Renal pelvis (tissue), 4 donors: ENCODE data around the gene PMEL. TPM values are rescaled to one million over a fixed set of nuclear protein-coding genes. Genes with fewer than 3 reads are reported as not detected.

ENCODE experiments used
- DNase-seq: peaks from one replicate; pipeline ENCODE4 v3.0.0-alpha.2; 2013
- polyA plus RNA-seq, 3 donors: library from polyadenylated mRNA; unstranded; fragments of 120-200 nt; gene quantifications; one replicate each; pipeline ENCODE4 v1.2.1, GENCODE V29; 2013; ENCODE audit not compliant: insufficient read length in 3 of 3

PMEL gene
- polyA plus RNA-seq, 3 donors, result 3.3 to 5.2 (median 3.6) TPM

DNA sequence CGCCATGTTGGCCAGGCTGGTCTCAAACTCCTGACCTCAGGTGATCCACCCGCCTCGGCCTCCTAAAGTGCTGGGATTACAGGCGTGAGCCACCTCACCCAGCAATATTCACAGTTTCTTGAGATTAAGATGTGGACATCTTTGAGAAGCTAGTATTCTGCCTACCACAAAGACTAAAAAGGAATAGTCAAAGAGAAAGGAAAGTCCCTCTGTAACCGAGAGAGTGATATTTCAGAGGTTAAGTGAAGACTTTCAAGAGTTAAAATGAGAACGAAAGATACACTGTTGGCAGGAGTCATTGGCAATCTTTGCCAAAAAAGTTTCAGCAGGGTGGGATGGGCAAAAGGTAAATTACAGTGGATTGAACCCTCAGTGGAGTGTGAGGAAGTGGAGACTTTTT lies 19.3 kb downstream of the PMEL start:
- no peak for DNase-seq

DNA sequence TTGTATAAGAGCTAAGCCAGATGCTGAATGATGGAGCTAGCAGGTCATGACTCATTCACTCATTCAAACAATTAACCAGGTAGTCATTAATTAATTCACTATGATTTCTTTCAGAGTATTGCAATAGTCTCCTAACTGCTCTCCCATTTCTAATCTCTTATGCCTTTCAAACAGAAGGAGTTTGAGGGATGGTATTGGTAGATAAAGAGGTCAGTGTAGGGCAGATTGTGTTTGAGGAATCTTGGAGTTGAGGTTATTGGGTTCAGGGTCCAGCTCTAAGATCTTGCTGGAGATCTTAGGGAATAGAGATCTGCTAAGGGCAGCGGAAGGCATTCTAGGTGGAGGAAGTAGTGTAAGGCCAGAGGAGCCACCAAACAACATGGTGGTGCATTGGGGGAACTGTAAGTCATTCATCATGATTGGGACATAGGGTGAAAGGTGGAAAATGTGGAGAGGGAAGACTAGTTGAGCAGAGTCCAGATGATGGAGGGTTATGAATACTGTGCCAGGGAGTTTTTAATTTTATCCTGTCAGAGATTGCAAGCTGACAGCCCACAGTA lies 23.2 kb downstream of the PMEL start:
- no peak for DNase-seq

DNA sequence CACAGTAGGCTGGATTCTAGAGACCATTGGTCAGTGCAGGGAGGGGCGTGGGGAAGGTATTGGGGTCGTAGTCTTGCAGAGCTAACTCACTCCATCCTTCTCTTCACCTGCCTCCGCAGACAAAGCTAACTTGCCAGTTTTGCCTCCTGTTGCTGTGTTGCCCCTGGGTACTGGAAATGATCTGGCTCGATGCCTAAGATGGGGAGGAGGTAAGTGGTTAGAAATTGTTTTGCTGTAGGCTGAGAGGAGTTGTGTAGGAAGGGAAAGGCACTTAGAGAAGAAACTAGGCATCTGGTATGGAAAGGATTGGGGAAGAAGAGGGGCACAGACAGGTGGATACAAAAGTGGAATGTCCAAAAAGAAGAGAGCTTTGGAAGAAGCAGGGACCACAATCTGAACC lies 23.8 kb downstream of the PMEL start:
- no peak for DNase-seq

DNA sequence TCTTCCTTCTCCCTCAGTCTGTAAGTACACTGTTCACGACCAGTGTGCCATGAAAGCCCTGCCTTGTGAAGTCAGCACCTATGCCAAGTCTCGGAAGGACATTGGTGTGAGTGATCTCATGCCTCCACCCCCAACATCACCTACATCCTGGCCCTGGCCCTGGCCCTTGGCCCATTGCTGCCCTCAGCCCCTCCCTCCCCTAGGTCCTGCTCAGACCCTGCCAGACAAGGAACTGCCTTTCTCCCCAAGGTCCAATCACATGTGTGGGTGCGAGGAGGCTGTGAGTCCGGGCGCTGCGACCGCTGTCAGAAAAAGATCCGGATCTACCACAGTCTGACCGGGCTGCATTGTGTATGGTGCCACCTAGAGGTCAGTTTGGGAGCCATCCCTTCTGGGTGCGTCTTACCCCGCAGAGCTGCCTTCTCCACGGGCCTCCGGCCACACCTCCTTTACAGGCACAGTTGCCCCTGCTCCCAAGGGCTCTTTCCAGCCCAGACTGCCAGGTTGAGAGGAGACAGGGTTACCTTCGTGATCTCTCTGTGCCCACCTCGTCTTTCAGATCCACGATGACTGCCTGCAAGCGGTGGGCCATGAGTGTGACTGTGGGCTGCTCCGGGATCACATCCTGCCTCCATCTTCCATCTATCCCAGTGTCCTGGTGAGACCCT lies 25.6 kb downstream of the PMEL start:
- peak; percentile 83 for DNase-seq

DNA sequence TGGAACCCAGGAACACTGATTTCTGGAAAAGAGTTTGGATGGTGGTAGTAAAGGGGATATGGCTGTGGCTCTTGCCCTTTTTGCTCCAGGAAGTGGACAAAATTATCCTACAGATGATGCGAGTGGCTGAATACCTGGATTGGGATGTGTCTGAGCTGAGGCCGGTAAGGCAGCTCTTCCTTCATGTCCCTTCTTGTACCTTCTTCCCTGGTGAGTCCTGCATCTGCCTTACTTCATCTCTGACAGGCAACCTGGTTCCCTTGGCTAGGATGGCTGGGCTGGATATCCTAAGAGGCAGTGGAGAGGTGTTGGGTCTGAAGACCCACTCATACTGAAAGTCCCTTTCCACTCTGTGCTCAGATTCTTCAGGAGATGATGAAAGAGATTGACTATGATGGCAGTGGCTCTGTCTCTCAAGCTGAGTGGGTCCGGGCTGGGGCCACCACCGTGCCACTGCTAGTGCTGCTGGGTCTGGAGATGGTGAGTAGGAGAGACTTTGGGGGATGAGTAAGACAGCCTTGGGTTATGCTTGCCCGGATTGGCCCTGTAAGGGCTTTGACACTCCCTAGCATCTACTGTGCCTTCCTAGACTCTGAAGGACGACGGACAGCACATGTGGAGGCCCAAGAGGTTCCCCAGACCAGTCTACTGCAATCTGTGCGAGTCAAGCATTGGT lies 26.9 kb downstream of the PMEL start:
- DNase-seq, result no peak

DNA sequence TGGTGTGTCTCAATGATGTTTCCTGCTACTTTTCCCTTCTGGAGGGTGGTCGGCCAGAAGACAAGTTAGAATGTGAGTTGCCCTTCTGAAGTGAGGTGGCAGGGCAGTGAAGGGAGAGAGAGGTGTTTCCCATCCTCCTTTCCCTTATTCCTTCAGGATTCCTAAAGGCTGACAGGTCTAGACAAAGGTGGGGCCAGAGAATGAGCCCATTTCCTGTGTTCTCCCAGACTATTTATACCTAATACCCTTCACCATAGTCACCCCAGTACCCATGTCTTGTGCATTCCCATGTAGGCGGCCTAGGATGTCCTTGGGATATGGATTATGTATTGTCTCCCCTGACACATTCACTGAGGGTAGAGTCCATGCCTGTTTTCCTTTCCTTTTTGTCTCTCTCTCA lies 27.9 kb downstream of the PMEL start:
- DNase-seq, result no peak

DNA sequence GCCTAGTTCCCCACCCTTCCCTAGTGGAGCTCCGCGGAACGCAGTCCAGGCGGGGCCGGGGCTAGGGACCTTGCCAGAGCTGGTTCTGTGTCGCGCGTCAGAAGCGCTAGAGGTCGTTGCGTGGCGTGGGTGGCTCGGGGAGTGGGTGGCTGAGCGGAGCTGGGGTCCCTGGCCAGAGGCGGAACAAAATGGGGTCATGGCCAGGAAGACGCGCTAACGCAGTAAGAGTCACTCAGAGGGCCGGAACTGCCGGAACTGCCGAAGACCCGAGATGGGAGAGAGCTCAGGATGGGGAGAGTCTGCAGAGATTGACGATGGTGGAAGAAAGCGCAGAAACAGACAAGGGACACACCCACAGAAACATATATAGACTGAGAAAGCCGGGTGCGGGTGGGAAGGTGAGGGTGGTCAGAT lies 30.1 kb downstream of the PMEL start:
- no peak for DNase-seq

DNA sequence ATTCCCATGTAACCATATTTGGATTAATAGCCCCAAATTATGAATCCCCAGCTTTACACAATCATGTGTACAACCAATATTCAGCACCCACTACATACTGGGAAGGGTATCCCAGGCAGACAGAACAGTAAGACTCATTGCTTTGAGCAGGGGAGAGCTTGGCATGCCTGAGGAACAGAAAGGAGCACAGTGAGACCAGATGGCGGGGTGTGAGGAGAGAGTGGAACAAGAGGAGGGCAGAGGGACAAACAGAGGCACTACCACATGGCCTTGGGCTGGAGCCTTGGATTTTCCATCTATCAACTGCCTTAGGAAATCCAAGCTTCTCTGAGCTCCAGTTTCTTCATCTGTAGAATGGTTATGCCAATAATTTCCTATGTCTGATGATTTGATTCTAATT lies 31.1 kb downstream of the PMEL start:
- DNase-seq, result no peak

DNA sequence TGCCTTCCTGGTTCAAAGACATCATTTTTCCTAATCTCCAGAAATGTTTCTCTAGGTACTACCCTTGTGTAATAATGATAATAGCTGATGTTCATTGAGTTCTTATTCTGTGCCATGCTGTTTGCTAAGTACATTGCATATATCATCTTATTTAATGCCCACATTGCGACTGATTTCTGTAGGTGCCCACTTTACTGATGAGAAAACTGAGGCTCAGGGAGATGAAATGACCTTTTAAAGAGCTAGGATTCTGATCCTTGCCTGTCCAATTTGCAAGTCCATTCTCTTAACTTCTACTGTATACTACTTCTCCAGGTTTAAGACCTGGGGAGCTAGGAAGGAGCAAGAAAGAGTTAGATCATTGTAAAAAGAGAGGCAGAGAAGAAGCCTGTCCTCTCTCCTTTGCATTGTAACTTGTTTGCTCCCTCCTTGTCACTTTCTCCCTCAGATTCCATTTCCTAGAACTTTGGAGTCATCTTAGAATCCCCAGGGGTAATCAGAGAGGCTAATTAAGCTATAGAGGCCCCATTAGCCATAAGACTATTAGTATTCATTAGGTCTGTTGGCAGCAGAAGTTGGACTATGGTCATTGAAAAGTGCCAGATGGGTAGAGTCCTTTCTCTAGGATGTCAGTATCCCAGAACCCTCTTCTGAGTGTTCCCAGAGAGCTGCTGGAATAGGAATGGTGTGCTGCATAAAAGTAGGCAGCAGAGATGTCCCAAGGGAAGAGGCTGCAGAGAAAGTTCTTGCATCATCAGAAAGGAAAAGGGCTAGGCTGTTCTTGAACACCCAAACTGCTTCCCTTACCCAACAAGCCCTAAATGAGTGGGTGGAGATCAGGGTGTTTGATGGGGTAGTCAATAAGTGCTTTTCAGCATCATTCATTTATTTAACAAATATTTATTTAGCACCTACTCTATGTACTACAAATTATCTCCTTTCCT lies 31.8 kb downstream of the PMEL start:
- no peak for DNase-seq

DNA sequence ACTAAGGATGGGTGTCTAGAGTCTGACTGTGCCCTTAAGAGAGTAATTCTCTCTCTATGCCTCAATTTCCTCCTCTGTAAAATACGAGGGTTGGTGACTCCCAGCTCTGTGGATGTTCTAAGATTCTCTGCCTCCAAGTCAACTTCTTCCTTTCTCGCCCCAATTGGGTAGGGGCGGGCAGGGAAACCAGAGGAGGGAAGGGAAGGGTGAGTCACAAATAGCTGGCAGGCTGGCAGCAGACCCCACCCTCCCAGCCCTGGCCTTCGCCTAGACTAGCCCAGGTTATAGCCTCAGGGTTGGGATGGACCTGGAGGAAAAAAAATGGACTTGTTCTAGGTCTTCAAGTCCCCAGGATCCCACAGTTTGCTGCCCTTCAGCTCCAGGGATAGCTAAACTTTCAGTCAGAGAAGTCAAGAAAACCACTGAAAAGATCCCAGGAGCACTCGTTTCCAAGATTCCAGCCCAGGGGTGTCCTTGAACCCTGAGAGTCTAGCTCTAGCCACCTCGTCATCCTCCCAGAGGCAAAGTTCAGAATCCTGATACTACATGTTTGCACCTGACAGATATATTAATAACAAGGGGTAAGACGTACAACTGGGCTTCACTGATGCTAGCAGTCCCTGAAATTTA lies 32.6 kb downstream of the PMEL start:
- DNase-seq, result no peak

DNA sequence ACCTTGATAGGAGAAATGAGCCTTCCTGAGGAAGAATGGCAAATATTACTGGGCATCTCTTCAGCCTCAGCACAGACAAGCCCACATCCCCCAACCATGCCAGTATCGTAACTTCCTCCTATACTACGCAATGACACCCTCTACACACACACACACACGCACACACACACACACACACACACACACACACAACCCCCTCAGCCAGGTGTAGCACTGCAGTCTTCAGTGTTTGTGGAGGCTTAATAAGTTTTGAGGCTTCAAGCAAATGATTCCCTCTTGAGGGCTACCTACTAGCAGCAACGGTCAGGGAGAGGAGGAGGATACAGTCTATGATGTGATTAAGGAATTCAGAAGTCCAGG lies 33.3 kb downstream of the PMEL start:
- DNase-seq, result no peak

DNA sequence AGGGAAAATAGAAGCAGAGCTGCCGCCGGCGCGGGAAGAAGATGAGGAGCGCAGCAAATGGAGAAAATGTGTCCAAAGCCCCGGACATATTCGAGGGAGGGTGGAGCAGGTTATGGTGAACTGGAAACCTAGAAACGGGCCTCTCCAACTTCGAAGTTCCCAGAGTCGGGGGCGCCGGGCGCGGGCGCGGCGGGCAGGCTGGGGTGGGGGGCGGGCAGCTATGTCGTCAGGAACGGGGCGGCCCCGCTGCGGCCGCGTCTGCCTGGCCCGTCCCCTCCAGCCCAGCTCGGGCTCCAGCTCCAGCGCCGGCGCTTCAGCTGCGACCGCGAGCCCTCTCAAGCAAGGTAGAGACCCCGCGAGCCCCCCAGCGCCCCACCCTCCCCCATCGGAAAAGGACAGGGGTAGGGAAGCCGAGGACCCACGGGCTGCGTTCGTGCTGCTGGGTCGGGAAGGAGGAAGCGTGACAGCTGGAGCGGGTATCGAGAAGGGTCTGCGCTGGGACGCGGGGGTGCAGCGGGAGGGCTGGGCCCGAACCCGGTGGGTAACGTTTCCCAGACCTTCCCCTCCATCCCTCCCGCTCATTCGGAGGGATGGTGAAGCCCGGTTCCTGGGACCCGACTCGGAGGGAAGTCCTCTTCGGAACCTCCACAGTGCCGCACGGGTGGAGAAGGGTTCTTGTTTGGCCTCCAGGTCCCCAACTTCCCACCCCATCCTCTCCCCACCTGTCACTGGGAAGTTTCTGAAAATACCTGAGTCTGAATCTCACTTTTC lies 33.9 kb downstream of the PMEL start:
- no peak for DNase-seq

DNA sequence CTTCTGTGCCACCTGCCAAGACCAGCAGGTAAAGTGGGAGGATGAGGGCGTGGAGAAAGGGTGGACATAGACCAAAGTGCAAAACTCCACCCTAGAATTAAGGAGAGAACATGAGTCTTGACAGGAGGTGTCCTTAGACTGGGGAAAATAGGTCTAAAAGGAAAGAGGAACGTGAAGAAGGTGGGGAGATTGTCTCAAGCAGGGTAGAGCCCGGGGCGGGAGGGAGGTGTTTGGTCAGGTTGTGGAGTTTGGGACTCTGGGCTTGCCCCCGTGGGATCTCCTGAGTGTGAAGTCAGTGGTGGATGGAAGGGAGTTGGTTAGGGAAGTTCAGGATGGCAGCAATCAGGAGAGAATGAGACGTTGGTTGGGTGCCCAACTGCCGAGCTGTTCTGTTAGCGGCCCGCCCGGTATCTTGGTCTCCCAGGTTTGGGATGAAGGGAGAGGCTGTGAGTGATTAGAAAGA lies 34.5 kb downstream of the PMEL start:
- DNase-seq, result no peak

DNA sequence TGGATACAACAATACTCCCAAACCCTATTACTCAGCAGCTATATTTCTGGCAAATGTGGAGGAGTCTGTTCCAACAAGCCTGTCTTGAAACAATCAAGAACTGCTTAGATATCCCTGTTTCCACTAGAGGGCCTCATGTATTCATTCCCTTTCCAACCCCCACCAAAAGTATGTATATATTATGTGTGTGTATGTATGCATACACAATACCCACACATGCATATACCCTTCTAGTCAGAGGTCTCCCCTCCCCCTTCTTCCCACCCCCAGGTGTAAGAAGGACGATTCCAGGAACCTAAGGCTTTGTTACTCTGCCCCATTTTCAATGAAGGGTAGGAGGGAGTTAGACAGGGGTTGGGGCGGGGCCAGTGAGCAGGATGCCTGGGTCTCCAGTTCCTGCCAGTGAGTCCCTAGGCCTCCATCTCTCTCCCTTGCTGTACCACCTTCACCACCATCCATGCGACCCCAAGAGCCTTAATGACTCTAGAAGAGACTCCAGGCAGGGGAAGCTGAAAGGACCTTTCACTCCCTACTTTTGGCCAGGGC lies 35.0 kb downstream of the PMEL start, which contains the start of gene DGKA:
TSS of gene DGKA (plus strand) at position 392 of the 546 bp plus-strand sequence. CDS start 5,342 bp downstream, outside the sequence.
- DNase-seq, result peak; percentile 53

DNA sequence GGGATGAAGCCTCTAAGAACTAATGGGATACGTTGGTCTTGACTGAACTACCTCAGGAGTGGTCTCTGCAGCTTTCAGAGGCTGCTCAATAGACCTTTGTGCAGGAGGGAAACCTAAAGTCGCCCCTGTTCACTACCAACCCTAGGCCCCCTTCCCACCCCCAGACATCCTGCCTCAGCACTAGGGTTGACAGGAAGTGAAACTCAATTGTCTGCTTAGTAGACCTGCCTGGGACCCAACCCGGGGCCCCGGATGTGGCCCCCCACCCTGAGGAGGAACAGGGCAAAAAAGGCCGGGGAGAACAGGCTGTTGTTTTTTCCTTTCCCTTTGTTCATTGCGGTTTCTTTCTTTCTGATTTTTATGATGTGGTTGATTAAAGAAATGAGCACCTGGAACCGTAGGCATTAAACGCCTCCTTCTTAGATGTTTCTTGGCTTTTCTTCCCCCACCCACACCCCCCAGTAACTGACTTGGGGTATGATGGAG lies 36.5 kb downstream of the PMEL start:
- no peak for DNase-seq

DNA sequence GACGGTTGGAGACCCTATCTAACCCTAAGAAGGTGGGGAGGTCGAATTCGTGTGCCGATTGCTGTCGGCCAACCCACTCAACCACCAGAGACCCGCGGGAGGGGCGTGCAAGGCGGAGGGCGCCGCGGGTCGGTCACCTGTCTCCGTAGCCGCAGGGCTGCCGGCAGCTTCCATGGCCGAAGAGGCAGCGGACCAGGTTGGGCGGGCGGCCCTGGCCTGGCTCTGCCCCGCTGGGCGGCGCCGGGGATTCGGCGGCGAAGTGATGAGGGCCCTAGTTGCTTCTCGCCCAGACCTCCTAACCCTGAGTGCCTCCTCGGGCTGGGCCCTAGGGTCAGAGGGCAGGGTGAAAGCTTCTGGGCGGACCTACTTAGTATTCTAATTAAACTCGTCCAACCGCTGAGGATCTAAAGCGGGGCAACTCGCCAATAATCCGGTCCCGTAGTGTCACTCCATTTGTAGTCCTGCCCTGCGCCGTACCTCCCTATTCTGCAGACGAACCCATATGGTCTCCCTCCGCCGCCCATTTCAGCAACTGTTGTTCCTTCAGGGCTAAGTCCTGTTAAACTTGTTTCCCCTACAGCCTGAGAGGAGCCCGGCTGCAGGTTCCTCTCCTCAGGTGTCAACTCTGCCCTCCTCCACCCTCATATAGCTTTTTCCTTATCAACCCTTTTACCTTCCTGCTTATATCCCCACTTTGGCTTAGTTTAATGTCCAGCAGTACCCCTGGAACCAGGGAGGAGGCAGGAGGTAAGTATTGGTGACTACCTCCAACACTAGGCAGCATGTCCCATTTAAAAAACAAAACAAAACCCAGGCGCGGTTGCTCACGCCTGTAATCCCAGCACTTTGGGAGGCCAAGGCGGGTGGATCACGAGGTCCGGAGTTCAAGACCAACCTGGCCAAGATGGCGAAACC lies 38.0 kb downstream of the PMEL start, which contains the start of gene PYM1:
TSS of gene PYM1 (minus strand) at position 307 of the 915 bp plus-strand sequence. CDS start at position 174, 133 bp downstream.
- peak; percentile 59 for DNase-seq

DNA sequence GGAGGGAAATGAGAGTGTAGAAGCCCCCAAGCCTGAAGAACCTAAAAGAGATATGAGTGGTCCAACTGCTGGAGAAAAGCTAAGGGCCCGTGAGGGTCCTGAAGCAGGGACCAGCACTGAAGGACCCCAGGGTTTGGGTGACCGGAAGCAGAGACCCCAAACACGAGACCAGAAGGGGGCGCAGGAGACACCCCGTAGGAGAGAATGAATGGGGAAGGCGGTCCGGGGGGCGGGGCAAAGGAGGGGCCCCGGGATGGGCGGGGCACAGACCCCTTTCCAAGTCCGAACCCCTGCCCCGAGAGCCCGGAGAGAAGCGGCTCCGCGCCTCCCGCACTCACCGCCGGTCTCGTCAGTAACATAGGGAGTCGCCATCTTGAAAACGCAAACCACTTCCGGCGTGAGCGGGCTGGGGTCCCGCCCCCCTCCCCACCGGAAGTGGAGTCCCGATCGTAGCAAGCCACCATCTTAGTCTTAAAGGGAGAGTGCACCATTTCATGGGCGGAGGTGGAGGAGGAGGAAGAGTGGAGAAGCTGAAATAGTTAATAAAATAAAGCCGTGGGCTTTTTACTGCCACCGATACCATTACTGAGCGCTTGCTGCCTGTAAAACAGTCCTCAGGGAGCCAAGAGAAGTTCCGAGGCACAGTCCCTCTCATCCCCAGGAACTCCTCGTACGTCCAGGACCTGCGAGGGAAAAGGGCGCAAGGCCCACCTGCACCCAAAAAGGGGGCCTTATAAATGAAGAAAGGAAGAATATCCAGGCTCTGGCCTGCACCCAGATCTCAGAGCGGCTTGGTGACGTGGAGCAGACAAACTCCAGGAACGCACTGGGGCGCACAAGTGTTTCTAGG lies 38.9 kb downstream of the PMEL start:
- peak; percentile 94 for DNase-seq
